ENCODE data around the gene TPH2.

TPH2 gene

DNA sequence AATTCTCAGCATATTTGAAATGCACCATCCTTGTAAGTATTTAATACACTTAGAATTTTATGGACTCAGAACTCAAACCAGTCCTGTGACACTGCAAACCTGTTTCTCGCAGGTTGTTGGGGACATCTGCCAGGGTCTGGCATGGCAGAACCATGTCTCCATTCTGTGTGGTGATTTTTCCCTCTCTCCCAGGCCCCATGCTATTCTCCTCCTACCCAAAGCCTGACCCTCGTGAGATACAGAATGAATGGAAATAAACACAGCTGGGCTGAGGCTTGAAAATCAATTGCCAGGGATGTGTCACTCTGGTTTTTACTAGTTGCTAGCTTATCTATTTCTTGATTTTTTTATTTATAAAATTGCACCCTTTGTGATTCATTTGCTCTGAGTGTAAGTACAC lies 19.8 kb downstream of the TPH2 start:
- H3K4me1 ChIP-seq (ENCODE audit: control insufficient read depth, insufficient read depth, low read length): no peaks in the 10 kb centered on the region
- H3K9ac ChIP-seq (ENCODE audit: low read length in 2 of 2): no peak overlapping the region
- no peaks in the 10 kb centered on the region for H3K36me3 ChIP-seq (ENCODE audit: control insufficient read depth in 2 of 2, insufficient read depth in 2 of 2, low read length in 2 of 2)
- no peaks in the 10 kb centered on the region for H3K27me3 ChIP-seq (ENCODE audit: control insufficient read depth in 1 of 2, insufficient read depth in 2 of 2, low read length in 2 of 2)
- H3K9me3 ChIP-seq (ENCODE audit: control insufficient read depth in 2 of 2, low read length in 2 of 2): no peaks in the 10 kb centered on the region
- no peak overlapping the region for H3K4me3 ChIP-seq (ENCODE audit: low read length in 2 of 2)
- H3K27ac ChIP-seq (ENCODE audit: low read length): no peak overlapping the region

DNA sequence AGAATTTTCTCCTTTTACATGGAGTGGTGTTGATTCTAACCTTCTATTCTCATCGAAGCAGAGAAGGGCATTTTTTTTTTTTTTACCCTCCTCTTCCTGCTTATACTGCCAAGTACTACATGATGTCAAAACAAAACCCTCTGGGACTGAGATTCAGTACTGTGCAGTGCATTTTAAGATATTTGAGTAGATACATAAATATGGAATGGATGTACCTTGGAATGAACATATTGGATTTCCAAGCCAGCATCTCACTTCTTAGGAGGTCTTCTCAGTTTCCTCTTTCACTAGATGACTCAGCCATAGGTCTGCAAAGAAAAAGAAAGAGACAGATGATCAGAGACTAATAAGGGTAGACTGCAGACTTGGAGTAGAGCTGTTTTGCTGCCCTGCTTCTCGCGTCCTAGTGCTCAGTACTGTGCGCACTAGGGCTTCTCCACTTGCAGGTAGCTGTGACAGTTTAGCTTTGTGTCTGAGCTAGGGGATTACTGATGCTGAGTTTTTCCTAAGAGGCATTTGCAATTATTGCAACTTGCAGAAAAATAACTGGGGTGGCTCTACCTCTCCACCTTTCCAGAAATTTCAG lies 20.4 kb downstream of the TPH2 start:
- Histone ChIP-seq H3K36me3 (ENCODE audit: control insufficient read depth in 2 of 2, insufficient read depth in 2 of 2, low read length in 2 of 2) (no peaks in the 10 kb centered on the region), H3K9ac (ENCODE audit: low read length in 2 of 2) (no peak overlapping the region)

DNA sequence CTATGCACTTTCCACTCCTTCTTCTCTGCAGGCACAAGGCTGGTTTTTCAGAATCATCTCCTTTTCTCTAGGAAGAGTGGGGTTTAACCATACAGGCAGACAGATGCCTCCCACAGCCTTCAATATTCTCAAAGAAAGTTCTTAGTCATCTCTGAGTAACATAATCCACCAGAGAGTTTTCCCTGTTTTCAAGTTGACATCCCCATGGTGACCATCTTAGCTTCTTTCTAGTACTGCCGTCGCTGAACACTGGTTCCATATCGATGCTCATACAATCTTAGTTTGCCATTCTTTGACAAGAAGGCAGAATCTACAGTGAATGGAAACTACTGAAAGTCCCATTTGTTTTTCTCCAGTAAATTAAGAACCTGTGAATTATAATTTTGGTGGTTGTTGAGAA lies 28.6 kb downstream of the TPH2 start:
- H3K4me1 ChIP-seq (ENCODE audit: control insufficient read depth, insufficient read depth, low read length): no peaks in the 10 kb centered on the region
- H3K4me3 ChIP-seq (ENCODE audit: low read length in 2 of 2): no peak overlapping the region
- no peak overlapping the region for H3K9ac ChIP-seq (ENCODE audit: low read length in 2 of 2)
- H3K27ac ChIP-seq (ENCODE audit: low read length): no peak overlapping the region
- H3K27me3 ChIP-seq (ENCODE audit: control insufficient read depth in 1 of 2, insufficient read depth in 2 of 2, low read length in 2 of 2): peaks cover 0 to 4% of the 10 kb centered on the region in 2 donors
- no peaks in the 10 kb centered on the region for H3K9me3 ChIP-seq (ENCODE audit: control insufficient read depth in 2 of 2, low read length in 2 of 2)
- no peaks in the 10 kb centered on the region for H3K36me3 ChIP-seq (ENCODE audit: control insufficient read depth in 2 of 2, insufficient read depth in 2 of 2, low read length in 2 of 2)

More for the DNA sequence above, 20.4 kb downstream of the TPH2 start:
- H3K27ac ChIP-seq (ENCODE audit: low read length): no peak overlapping the region
- no peaks in the 10 kb centered on the region for H3K9me3 ChIP-seq (ENCODE audit: control insufficient read depth in 2 of 2, low read length in 2 of 2)
- no peaks in the 10 kb centered on the region for H3K4me1 ChIP-seq (ENCODE audit: control insufficient read depth, insufficient read depth, low read length)
- no peaks in the 10 kb centered on the region for H3K27me3 ChIP-seq (ENCODE audit: control insufficient read depth in 1 of 2, insufficient read depth in 2 of 2, low read length in 2 of 2)
- no peak overlapping the region for H3K4me3 ChIP-seq (ENCODE audit: low read length in 2 of 2)

DNA sequence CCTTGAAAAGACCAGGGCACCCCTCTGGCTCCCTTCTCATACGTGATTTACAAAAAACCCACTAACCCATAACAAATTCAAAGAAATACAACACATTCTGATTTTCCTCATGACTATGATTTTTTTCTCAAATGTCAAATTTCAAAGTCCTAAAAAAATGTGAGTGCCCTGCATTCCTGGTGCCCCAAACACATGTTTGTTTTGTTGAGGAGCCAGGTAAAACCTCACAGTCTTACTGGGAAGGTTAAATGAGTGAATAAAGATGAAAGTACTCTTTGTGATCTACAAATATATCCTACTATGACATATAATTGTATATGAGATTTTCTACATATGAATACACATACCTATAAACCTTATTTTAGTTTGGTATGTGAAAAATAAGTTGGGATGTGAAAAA lies 30.7 kb downstream of the TPH2 start:
- Histone ChIP-seq H3K9ac (ENCODE audit: low read length in 2 of 2) (no peak overlapping the region), H3K27me3 (ENCODE audit: control insufficient read depth in 1 of 2, insufficient read depth in 2 of 2, low read length in 2 of 2) (peaks cover 0 to 4% of the 10 kb centered on the region in 2 donors), H3K36me3 (ENCODE audit: control insufficient read depth in 2 of 2, insufficient read depth in 2 of 2, low read length in 2 of 2) (no peaks in the 10 kb centered on the region), H3K27ac (ENCODE audit: low read length) (no peak overlapping the region), H3K4me3 (ENCODE audit: low read length in 2 of 2) (no peak overlapping the region), H3K9me3 (ENCODE audit: control insufficient read depth in 2 of 2, low read length in 2 of 2) (no peaks in the 10 kb centered on the region), H3K4me1 (ENCODE audit: control insufficient read depth, insufficient read depth, low read length) (no peaks in the 10 kb centered on the region)

DNA sequence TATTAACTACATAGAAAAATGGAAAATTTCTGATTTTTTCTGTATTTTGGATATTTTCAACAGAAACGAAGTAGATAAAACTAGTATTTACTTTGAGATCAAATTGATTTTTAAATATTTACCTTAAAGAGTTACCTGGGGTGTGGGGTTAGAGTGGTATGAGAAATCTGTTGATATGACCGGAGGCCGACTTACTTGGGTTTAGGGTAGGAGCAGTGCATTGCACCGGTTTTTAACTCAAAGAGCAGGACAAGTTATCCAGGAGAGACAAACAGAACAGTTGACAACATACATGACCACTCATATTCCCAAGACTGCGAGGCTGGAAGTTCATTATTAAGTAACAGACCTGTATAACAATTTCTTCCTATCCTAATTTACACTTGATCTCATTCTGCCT lies 31.4 kb downstream of the TPH2 start:
- H3K27ac ChIP-seq (ENCODE audit: low read length): no peak overlapping the region

DNA sequence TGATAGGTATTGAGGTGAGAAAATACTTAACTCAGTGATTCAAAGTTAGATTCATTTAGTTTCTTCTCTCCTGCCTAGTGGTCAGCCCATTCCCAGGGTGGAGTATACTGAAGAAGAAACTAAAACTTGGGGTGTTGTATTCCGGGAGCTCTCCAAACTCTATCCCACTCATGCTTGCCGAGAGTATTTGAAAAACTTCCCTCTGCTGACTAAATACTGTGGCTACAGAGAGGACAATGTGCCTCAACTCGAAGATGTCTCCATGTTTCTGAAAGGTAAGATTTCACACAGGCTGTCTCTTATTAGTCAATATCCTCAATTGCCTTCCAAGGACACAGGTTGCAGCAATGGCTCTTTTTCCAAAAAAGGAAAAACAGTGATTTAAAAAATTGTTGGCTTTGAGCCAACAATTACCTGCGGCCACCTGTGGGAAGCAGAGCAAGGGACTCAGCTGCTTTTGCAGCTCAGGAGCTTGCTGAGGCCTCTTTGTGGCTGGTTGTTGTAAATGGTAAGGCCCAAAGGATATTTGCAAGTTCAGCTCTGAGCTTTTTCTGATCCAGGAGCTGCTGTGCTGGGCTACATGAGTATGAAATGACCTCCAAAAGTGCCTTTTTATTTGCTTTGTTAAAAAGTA lies 33.9 kb downstream of the TPH2 start:
- H3K27me3 ChIP-seq (ENCODE audit: control insufficient read depth in 1 of 2, insufficient read depth in 2 of 2, low read length in 2 of 2): peaks cover 0 to 4% of the 10 kb centered on the region in 2 donors
- H3K4me1 ChIP-seq (ENCODE audit: control insufficient read depth, insufficient read depth, low read length): no peaks in the 10 kb centered on the region
- H3K4me3 ChIP-seq (ENCODE audit: low read length in 2 of 2): no peak overlapping the region

More for the DNA sequence above, 31.4 kb downstream of the TPH2 start:
- no peak overlapping the region for H3K9ac ChIP-seq (ENCODE audit: low read length in 2 of 2)
- H3K9me3 ChIP-seq (ENCODE audit: control insufficient read depth in 2 of 2, low read length in 2 of 2): no peaks in the 10 kb centered on the region
- no peaks in the 10 kb centered on the region for H3K4me1 ChIP-seq (ENCODE audit: control insufficient read depth, insufficient read depth, low read length)
- H3K36me3 ChIP-seq (ENCODE audit: control insufficient read depth in 2 of 2, insufficient read depth in 2 of 2, low read length in 2 of 2): no peaks in the 10 kb centered on the region
- no peak overlapping the region for H3K4me3 ChIP-seq (ENCODE audit: low read length in 2 of 2)
- H3K27me3 ChIP-seq (ENCODE audit: control insufficient read depth in 1 of 2, insufficient read depth in 2 of 2, low read length in 2 of 2): peaks cover 0 to 4% of the 10 kb centered on the region in 2 donors

DNA sequence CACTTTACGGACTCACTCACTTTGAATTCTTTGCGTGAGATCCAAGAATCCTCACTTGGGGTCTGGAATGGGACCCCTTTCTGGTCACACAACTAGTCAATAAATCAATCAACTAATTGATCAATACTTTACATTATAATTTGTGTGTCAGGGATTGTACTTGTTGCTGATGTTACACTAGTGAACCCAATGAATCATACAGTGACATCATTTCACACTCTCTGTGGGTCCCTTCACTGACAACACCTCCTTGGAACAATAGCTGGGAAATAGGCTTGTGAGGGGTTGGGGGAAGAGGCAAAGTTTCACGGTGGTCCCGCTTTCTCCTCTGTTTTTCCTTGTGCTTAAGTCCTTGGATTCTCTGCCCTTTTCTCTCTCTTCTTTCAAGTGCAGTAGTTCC lies 35.0 kb downstream of the TPH2 start:
- H3K9me3 ChIP-seq (ENCODE audit: control insufficient read depth in 2 of 2, low read length in 2 of 2): no peaks in the 10 kb centered on the region
- H3K27me3 ChIP-seq (ENCODE audit: control insufficient read depth in 1 of 2, insufficient read depth in 2 of 2, low read length in 2 of 2): peaks cover 0 to 2% of the 10 kb centered on the region in 2 donors
- H3K36me3 ChIP-seq (ENCODE audit: control insufficient read depth in 2 of 2, insufficient read depth in 2 of 2, low read length in 2 of 2): no peaks in the 10 kb centered on the region
- no peak overlapping the region for H3K4me3 ChIP-seq (ENCODE audit: low read length in 2 of 2)
- no peak overlapping the region for H3K27ac ChIP-seq (ENCODE audit: low read length)
- H3K4me1 ChIP-seq (ENCODE audit: control insufficient read depth, insufficient read depth, low read length): no peaks in the 10 kb centered on the region
- H3K9ac ChIP-seq (ENCODE audit: low read length in 2 of 2): no peak overlapping the region

More for the DNA sequence above, 33.9 kb downstream of the TPH2 start:
- Histone ChIP-seq H3K9me3 (ENCODE audit: control insufficient read depth in 2 of 2, low read length in 2 of 2) (no peaks in the 10 kb centered on the region), H3K27ac (ENCODE audit: low read length) (no peak overlapping the region), H3K36me3 (ENCODE audit: control insufficient read depth in 2 of 2, insufficient read depth in 2 of 2, low read length in 2 of 2) (no peaks in the 10 kb centered on the region), H3K9ac (ENCODE audit: low read length in 2 of 2) (no peak overlapping the region)

DNA sequence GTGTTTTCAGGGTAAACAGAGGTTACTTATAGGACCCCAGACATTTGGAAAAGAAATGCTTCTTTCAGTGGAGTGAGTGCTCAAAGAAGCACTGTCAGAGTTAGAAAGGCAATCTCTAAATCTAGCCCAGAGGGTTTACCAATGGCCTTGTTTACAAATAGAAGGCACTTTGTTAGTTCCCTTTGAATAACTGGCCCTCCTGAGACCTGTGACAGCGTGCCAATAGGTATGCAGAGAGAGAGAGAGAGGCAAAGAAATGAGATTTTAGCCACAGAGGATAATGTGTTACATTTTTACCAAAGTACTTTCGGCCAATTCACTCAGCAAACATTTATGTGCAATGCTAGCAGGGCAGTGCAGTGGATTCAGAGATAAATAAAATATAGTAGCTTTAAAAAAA lies 41.9 kb downstream of the TPH2 start:
- Histone ChIP-seq H3K9me3 (ENCODE audit: control insufficient read depth in 2 of 2, low read length in 2 of 2) (no peaks in the 10 kb centered on the region), H3K27ac (ENCODE audit: low read length) (no peak overlapping the region), H3K36me3 (ENCODE audit: control insufficient read depth in 2 of 2, insufficient read depth in 2 of 2, low read length in 2 of 2) (no peaks in the 10 kb centered on the region), H3K4me1 (ENCODE audit: control insufficient read depth, insufficient read depth, low read length) (no peaks in the 10 kb centered on the region), H3K4me3 (ENCODE audit: low read length in 2 of 2) (no peak overlapping the region), H3K27me3 (ENCODE audit: control insufficient read depth in 1 of 2, insufficient read depth in 2 of 2, low read length in 2 of 2) (no peaks in the 10 kb centered on the region), H3K9ac (ENCODE audit: low read length in 2 of 2) (no peak overlapping the region)

DNA sequence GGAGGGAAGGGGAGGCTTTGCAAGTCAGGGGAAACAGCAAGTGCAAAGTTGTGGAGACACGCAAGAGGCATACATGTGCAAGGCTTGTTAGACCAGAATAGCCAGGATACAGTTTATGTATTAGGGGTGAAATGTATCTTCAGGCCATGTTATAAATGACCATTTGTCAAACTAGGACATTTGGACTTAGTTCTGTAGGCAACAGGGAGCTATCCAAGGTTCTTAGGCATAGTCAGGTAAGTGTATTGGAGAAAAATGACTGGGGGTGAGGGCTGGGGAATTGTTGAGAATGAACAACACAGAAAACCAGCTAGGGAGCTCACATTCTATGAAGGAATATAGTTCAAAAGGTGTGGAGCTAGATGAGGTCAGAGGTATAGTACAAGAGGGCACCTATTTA lies 42.5 kb downstream of the TPH2 start:
- Histone ChIP-seq H3K9ac (ENCODE audit: low read length in 2 of 2) (no peak overlapping the region), H3K27ac (ENCODE audit: low read length) (no peak overlapping the region), H3K36me3 (ENCODE audit: control insufficient read depth in 2 of 2, insufficient read depth in 2 of 2, low read length in 2 of 2) (no peaks in the 10 kb centered on the region), H3K4me3 (ENCODE audit: low read length in 2 of 2) (no peak overlapping the region), H3K27me3 (ENCODE audit: control insufficient read depth in 1 of 2, insufficient read depth in 2 of 2, low read length in 2 of 2) (no peaks in the 10 kb centered on the region), H3K9me3 (ENCODE audit: control insufficient read depth in 2 of 2, low read length in 2 of 2) (no peaks in the 10 kb centered on the region), H3K4me1 (ENCODE audit: control insufficient read depth, insufficient read depth, low read length) (no peaks in the 10 kb centered on the region)

DNA sequence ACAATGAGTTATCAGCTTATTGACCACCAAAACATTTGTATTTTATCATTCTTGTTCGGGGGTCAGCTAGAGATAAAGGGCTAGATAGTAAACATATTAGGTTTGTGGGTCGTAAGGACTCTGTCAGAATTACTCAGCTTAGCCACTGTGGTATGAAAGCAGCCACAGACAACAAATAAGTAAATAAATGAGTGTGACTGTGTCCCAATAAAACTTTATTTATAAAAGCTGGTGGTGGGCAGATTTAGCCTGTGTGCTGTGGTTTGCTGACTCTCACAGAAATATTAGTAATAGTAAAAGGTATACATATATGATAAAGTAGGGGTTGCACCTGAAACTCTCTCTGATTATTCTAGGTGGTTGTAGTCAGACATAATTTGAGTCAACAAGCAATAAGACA lies 56.1 kb downstream of the TPH2 start:
- Histone ChIP-seq H3K9me3 (ENCODE audit: control insufficient read depth in 2 of 2, low read length in 2 of 2) (no peaks in the 10 kb centered on the region), H3K27ac (ENCODE audit: low read length) (no peak overlapping the region), H3K4me1 (ENCODE audit: control insufficient read depth, insufficient read depth, low read length) (no peaks in the 10 kb centered on the region)

DNA sequence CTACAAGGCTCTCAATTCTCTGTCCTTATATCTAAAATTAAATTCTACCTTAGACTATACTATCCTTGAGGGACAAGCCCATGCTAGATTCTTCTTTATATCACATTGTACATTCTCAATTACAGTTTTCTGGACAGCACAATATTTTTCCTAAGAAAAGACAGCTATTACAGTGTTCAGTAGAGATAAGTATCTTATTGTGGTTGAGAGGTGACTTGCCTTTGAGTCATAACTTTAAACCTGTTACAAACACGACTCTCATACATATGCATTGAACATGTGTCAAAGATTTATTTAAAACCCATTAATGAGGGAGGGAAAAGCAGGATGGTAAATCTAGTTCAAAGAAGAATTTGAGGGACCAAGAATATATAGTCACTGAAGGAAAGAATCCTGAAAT lies 61.1 kb downstream of the TPH2 start:
- H3K27me3 ChIP-seq (ENCODE audit: control insufficient read depth in 1 of 2, insufficient read depth in 2 of 2, low read length in 2 of 2): peaks cover 0 to 2% of the 10 kb centered on the region in 2 donors
- no peak overlapping the region for H3K27ac ChIP-seq (ENCODE audit: low read length)
- no peak overlapping the region for H3K9ac ChIP-seq (ENCODE audit: low read length in 2 of 2)
- H3K36me3 ChIP-seq (ENCODE audit: control insufficient read depth in 2 of 2, insufficient read depth in 2 of 2, low read length in 2 of 2): no peaks in the 10 kb centered on the region
- no peaks in the 10 kb centered on the region for H3K4me1 ChIP-seq (ENCODE audit: control insufficient read depth, insufficient read depth, low read length)
- no peak overlapping the region for H3K4me3 ChIP-seq (ENCODE audit: low read length in 2 of 2)
- H3K9me3 ChIP-seq (ENCODE audit: control insufficient read depth in 2 of 2, low read length in 2 of 2): no peaks in the 10 kb centered on the region

More for the DNA sequence above, 56.1 kb downstream of the TPH2 start:
- no peaks in the 10 kb centered on the region for H3K27me3 ChIP-seq (ENCODE audit: control insufficient read depth in 1 of 2, insufficient read depth in 2 of 2, low read length in 2 of 2)
- H3K4me3 ChIP-seq (ENCODE audit: low read length in 2 of 2): no peak overlapping the region
- H3K9ac ChIP-seq (ENCODE audit: low read length in 2 of 2): no peak overlapping the region
- H3K36me3 ChIP-seq (ENCODE audit: control insufficient read depth in 2 of 2, insufficient read depth in 2 of 2, low read length in 2 of 2): no peaks in the 10 kb centered on the region

All from stomach smooth muscle (tissue), 2 donors.